Suppressor macrophage treated with lipopolysaccharide for 4 hours (primary cell): ENCODE results near the gene OLIG3.

Source experiments
- DNase-seq: peaks from one replicate; pipeline ENCODE4 v3.0.0-alpha.2; 2020

The OLIG3 gene

DNA sequence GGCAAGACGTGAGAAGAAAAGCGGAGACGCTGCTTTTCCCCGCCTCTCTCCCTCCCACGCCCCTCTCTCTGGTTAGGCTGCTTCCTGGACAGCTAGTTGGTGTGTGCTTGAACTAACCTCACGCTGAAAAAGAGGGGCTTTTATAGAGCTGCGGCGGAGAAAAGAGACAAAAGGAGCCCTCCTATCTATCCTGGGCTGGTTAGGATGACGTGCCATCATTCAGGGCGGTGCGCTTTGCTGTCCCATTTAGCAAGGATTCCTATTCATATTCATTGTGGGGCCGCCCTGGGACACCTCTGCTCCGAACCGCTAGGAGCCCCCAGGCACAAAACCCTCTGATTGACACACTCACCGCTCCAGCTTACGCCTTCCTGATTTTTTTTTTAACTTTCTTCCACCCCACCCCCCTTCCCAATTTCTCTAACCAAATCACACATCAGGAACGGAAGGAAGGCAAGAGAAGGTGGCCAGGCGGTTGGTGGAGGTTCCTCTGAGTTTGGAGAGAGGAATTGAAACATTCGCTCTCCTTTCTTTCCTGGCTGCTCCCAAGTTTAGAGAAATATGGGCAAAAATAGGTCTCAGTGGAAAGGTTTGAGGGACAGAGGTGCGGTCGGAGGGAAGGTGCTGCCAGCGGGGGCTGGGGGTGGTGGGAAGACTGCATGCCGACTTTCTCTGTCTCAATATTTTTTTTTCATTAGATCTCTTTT lies at the start of gene OLIG3:
Gene OLIG3, minus strand, starts transcription at position 114 of the 707 bp plus-strand sequence. CDS start 224 bp downstream, outside the sequence.
- DNase-seq = no peak

DNA sequence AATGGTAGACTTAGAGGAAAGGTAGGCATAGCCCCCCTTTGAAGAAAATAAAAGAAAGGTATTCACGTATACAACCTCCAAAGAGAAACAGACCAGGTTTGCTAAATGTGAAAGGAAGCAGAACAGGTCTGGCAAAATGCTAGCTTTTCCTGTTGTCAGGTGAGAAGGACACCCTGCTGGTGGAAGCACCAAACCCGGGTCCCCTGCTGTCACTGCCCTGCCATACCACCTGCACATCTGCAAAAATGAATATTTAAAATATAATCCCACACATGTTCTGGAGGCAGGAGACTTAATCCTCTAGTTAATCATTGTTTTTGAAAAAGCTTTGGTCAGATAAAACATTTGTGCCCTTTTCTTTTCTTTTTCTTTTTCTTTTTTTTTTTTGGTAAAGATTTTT lies 48.9 kb upstream of the OLIG3 start:
- no peak for DNase-seq

DNA sequence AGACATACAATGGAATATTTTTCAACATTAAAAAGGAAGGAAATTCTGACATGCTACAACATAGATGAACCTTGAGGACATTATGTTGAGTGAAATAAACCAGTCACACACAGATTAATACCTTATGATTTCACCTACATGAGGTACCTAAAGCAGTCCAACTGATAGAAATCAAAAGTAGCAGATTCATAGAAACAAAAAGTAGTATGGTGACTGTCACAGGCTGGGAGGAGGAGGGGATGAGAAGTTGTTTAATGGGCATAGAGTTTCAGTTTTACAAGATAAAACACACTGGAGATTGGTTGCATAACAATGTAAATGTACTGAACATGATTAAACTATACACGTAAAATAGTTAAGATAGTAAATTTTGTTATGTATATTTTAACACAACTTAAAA lies 48.5 kb upstream of the OLIG3 start:
- DNase-seq = peak; percentile 1

DNA sequence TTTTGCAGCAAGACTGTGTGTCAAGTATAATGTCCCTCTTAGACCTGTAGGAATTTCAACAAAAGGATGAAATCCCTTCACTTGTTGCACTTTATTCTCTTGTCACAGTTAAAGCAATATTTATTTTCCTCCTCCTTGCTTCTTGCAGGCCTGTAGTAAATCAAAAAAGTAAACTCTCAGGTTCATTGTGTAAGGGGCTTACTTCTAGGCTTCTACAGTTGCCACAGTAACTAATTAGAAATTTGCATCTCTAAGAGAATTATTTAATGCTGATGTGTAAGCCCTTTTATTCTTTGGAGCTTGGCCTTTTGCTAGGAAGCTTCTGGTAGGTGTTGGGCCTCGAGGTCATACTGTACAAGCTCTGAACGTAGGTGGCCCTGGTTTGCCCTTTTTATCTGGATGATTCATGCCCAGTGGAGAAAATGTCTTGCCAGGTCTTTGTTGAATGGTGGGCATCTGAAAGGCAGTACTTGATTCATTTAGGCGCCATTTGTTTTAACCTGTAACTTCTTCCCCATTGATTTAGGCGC lies 47.4 kb upstream of the OLIG3 start:
- no peak for DNase-seq

DNA sequence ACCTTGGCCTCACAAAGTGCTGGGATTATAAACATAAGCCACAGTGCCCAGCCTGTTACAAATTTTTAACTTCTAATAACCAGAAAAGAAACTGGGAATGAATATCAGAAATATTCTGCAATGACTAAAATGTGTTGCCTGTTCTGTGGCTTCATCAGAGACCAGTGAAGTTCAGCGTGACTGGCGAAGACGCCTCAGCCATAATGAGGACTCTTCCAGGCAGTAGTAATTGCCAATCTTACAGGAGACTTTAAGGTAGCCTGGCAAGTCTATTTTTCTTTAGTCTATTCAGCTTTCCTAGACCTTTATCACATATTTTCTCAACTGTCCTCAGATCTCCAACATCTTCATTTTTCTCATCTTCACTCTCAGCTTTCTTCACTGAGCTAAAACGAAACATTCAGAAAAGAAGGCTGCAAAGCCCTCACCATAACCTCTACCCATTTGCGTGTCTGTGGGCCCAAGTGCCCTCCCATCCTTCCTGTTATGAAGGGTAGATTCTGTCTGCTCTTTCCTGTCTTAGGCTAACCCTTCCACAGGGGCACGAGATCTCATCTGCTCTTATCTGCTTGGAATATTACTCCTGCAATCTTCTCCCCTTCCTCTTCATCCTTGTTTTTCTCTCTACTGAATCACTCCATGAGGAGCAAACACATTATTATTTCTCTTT lies 42.0 kb upstream of the OLIG3 start:
- DNase-seq = no peak

DNA sequence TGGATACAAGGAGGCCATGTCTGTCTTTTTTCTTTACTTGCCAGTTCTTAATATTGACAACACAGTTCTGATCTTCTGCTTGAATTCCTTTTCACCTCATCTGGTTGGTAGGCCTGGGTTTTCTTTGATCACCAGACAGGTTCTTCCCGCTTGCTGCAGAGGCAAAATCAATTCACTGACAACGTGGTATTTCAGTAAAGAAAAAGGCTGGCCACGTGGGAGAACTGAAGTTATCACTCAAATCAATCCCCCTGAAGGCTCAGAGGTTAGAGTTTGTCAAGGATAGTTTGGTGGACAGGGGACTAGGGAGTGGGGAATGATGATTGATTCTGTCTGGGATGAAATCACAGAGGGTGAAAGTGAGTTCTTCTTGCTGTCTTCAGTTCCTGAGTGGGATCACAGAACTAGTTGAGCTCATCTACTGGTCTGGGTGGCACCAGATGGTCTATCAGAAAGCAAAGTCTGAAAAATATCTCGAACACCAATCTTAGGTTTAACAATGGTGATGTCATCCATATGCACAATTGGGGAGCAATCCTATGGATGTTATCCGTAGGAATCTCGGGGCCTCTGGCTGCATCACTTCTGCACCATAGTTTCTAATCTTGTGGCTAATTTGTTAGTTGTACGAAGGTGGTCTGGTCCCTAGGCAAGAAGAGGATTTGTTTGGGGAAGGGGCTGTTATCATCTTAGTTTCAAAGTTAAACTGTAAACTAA lies 37.3 kb upstream of the OLIG3 start:
- no peak for DNase-seq

DNA sequence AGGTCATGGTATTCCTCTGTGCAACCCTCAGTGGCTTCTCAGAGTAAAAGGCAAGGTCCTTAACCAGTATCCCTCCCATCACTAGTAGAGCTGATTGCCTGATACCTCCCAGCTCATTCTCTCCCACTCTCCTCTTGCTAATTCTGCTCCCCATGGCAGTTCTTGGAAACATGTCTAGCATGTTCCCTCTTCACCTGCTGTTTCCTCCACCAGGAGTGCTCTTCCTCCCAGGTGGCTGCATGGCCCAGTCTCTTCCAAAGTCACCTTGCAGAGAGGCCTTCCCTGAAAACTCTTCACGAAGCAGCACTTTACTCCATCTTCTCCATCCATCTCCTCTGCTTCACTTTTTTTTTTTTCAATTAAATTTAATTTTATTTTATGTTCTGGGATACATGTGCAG lies 36.2 kb upstream of the OLIG3 start:
- DNase-seq = no peak

DNA sequence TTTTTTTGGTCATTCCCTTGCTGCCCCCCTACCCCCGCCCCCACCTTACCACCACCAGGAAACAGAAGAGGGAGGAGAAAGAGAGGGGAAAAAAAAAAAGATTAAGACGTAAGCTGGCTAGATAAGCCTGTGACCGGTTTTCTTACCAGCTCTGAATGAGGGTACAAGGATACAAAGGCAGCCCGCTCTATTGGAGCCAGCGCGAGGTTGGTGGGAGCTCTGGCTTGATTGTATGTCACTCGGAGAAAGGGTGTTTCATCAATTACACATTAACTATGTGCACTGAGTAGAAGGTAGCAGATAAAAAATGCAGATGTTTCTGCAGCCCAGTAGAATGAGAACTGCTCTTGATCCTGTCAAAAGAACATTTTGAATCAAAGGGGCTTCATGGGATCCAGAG lies 28.6 kb upstream of the OLIG3 start:
- DNase-seq = no peak

DNA sequence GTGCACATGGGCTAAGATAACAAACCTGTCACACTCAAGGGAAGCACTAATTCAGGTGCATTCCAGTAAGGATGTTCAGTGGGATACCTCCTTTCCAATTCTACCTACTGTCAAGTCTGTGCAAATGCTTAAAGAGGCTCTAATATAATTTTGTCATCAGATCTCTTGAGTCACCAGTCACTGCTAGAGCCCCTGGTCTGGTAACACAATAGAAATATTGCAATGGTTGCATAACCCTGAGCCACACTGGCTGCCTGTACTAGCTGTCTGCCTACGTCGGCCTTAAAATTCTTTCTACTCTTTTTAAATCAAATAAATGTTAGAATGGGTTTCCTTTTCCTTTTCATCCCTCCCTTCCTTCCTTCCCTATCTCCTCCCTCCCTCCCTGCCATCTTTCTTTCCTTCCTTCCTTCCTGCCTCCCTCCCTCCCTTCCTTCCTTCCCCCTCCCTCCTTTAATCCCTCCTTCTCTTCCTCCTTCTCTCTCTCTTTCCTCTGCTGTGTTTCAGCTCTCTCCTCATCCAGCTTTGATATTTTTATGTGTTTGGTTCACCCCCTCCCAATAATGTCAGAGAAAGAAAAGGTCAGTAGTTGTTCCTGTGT lies 28.1 kb upstream of the OLIG3 start:
- DNase-seq = no peak

DNA sequence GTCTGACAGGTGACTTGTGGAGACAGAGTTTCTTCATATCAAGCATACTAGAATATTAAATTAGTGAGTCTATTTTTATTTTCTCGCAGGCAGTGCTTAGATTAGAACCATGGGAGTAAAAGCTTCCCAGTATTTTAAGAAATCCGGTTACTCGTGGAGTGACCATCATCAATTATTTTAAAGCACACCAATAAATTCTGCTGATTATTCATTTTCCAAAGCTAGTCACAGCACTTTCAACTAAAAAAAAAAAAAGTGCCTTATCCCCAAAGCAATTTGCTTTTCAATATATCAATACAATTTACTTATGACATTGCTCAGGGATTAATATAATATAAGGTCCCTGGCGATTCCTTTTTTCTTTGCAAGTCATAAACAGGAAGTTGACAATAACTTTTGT lies 26.3 kb upstream of the OLIG3 start:
- no peak for DNase-seq

DNA sequence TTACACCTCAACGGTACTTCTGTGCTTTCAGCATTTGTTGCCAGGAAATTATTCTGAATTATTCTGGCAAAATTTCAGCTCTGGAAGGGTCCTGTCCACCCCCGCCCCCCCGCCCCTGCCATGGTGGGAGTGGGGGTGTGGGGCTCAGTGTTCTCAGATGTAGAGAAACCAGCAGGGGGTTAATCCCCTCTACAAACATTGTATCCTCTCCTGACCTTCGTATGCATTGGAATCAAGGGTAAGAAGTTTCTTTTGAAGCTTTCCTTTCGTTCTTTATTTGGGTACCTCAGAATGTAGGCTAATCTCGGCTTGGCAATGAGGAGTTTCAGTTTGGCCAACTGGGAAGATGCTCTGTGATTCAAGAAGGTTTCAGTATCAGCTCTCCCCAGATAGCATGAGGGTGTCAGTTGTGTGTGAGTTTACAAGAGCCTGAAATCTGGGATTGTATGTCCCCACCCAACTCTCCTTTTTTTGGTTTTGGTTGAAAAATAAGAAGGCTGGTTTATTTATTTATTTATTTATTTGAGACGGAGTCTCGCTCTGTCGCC lies 25.5 kb upstream of the OLIG3 start:
- DNase-seq = no peak

DNA sequence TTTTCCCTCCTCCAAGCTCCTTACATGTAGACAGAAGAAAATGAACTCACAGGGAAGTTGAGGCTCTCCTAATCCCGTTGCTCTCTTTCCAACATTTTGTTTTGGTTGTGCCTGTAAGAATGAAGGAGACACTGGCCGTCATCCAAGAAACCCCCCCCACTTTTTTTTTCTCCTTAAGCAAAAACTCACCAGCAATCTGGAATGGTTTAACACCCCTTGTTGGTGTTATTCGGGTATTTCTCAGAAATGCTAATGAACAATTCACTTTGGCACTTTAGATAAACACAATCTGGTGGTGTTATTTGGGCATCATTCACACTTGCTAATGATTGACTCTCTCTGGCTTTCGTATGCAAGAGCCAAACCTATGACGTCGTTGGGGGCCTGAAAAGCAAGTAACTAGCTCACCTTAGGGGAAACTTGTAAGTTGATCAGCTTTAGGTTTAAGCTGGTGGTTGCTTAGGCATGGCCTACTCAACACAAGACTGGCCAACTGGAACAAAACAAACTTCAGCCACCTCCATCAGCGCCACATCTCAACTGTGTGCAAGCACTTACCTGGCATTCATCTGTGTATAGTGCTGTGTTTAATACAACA lies 24.3 kb upstream of the OLIG3 start:
- DNase-seq = no peak

DNA sequence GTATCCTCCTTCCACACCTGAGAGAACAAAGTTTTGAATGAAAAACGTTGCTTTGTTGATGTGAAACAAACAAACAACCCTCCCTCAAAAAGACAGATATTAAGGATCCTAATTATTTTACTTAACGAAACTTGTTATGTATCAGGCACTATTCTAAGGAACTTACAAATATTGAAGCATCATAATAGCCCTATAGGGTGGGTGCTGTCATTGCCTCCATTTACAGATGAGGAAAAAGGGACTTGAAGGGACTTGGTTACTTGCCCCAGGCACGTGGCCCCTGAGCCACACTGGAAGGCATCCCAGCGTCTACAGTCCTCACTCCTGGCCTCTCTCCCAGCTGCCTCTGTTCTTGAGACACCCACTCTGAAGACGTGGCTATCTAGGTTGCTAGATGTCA lies 20.2 kb upstream of the OLIG3 start:
- no peak for DNase-seq

DNA sequence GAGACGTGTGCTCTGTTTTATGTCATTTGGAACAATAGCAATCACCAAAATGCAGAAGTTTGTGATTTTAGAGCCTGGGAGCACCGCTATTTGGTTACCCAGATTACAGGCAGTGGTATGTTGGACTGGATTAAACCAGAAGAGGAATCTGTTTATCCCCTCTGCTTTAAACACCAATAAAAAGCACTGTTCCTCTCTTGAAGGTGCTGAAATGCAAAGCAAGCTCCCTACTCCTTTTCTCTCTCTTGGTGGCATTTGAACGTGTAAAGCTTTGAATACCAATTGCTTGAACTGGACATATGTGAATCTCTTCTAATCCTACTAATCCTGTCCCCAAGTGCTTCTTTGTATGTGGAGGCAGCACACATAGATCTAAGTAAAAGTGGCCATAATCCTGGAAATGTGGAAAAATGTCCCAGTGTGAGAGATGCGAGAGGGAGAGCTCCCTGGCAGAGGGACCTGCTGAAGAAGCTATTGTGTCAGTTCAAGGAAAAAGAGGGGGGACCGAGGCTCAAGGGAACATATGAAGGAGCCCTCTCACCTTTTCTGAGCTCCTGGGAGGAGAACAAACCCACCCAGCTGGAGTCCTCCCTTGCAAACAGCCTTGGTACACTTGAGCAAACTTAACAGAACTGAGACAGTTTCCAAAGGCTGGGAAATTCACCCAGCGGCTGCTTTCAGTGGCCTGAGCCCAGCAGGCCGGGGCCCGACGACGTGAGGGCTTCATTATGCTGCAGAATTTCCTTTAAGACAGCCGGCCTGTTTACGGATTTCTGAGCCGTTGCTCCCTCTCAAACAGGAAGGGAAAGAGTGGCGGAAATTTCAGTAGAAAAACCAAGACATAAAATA lies 18.8 kb upstream of the OLIG3 start:
- DNase-seq = no peak

DNA sequence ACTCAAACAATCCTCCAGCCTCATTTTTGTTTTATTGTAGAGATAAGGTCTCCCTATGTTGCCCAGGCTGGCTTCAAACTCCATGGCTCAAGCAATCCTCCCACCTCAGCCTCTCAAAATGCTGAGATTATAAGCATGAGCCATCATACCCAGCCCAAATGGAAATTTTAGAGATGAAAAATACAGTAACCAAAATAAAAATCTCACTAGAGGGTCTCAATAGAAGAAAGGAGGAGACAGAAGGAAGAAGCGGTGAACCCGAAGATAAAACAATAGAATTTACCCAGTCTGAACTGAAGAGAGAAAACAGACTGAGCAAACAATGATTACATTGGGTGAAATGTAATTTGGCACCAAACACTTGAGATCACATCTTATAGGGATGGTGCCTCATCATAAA lies 16.7 kb upstream of the OLIG3 start:
- no peak for DNase-seq

DNA sequence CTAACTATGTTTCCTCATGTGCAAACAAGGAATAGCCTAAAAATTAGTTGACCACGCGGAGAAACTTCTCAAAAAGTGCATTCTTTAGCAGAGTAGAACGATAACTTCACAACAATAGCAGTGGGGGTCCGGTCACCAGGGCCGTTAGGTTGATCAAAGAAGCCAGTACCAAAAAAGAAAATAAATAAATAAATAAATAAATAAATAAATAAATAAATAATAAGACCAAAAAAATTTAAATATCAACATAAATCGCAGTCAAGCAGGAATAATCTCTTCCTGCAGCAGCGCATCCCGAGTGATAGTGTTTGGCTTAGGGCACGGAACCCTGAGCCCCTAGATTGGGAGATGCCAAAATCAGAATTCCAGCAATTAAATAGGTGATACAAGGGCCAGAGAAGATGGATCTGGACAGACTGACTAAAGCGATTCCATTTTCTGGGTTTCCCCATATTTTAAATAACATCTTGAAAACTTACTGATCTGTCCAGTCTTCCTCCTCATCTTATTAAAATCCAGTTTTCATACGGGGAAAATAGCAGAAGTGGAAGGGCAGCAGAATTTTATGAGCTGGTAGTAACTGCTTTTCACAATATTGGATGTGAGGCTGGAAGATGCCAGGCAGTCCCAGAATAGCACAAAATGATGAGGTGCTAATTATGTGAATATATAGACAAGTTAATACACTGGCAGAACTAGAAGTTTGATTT lies 4.4 kb upstream of the OLIG3 start:
- no peak for DNase-seq

DNA sequence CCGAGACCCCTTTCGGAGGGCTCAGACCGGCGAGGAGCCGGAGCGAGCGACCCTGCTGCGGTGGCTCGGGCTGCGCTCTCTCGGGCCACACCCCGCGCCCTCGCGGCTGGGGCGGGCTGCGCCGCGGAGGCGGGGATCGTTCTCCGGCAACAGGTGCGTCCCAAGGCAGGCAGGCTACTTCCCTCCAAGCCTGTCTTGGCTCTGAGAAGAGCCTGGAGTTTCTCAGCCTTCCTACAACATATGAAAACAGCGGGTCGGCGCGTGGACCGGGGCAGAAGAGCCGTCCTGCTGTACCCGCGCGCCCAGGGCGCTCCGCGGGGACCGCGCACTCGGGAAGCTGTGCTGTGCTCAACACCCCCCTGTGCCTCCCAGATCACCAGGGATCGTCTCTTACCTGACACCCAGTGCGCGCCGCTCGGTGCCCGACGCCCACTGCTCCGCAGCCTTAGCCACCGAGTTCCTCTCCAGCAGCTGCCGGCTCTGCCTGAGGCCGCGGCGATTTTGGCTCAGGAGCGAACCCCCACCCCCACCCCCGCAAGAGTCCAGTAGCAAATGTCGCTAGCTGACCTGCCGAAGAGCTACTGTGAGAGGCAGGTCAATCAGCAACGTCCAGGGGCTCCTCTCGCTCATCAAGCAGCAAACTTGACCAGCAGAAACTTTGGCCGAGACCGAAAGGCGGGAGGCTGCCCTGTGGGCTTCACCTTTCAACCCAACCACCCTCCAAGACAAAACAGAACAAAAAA lies 3.7 kb upstream of the OLIG3 start:
- DNase-seq = no peak

DNA sequence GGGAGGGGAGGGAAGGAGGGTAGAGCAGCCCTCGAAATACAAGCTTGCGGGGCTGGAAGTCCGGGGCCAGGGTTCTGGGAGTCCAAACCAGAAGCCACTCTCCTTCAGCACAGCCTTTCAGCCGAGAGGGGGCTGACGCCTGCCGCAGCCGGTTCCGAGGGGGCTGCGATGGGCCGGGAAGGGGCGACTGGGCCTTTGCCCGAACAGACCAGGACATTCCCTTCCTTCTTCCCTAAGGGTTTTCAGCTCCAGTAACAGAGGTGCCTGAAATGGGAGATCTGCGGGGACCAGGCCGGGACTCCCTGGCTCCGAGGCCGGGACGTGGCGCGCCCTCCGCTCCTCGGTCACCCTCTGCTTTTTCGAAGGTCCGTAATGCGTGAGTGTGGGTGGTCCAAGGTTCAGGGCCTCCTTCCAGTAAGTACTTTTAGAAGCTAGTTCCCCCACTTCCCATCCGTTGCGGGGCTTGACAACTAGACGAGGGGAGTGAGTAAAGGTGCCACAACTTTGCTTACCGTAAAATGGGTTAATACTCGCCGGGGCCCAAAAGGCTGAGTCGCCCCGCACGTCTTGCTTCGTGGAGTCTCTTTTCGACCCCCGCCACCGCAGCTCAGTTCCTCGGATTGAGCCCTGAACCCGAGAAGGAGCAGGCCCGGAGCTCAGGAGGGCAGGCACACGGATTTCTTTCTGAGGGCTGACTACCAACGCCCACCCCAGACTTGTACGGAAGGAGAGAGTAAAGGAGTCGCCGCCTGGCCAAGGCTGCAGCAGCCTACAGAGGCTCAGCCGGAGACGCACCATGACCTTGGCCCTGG lies 2.9 kb upstream of the OLIG3 start:
- DNase-seq = no peak

DNA sequence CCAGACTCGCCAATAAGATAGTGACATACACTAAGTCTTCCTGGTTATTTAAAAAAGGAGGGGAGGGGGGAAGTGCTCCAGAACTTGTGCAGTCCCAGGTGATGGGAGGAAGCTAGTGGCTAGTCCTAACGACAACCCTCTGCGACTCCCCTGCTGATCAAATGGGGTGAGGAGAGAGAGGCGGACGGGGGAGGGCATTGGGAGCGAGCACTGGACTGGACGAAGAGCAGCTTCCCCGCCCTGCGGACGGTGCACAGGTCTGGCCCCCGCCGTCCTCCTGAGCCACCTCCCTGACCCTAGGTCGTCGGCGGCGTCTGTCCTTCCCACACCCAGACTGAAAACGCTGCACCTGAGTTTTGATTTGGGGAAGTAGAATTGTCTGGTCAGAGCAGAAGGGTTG lies 2.2 kb upstream of the OLIG3 start:
- no peak for DNase-seq
